Measurements from ENCODE around the gene RNF103. TPM values are rescaled to one million over a fixed set of nuclear protein-coding genes. Genes with fewer than 3 reads are reported as not detected.

Gene RNF103
- total and polyA plus RNA-seq, 2 donors (not counting 3 experiments of a cell fraction or from before 2014, with no cell fraction given), result 15.6 to 24.2 TPM

DNA sequence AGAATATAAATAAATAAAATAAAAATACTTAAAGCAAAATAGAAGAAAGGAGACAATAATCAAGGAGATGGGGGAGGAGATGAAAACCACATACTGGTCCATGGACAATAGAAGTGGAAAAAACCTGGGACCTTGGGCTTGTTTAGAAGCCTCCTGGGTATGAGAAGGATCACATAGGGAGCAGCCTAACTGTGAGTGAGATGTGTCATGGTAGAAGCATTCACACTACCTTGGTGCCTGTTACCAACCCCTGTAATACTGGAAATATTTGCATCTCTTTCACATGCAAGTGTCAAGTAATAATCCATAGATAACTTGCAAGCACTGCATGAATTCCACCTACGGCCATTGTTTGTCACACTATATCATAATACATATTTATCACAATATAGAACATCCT is 23.2 kb upstream of the RNF103 start:
- Histone ChIP-seq H3K9me1 (replicated peaks; ENCODE audit: control insufficient read depth, extremely low read depth, insufficient read depth, low read length) (no peaks in the 10 kb centered on the region), H3K79me2 (ENCODE audit: control insufficient read depth, insufficient read depth, low read length) (no peaks in the 10 kb centered on the region), H3K4me1 (ENCODE audit: control insufficient read depth, extremely low read depth, insufficient read depth, low read length) (no peaks in the 10 kb centered on the region), H2AFZ (ENCODE audit: low read depth, low read length) (no peak overlapping the region), H3K27me3 (ENCODE audit: control insufficient read depth in 2 of 2, insufficient read depth in 2 of 2, low read length in 2 of 2) (no peaks in the 10 kb centered on the region), H3K9ac (replicated peaks; ENCODE audit: extremely low read depth, insufficient read depth, low read length) (no peak overlapping the region), H3K36me3 (ENCODE audit: control insufficient read depth in 2 of 2, extremely low read depth in 1 of 2, insufficient read depth in 2 of 2, low read length in 2 of 2) (no peaks in the 10 kb centered on the region), H3K4me3 (replicated peaks in 1 of 3; ENCODE audit: insufficient read depth in 1 of 3, low read depth in 1 of 3, low read length in 3 of 3) (no peak overlapping the region), H3K27ac (ENCODE audit: insufficient read depth, low read depth, low read length) (no peak overlapping the region), H4K20me1 (replicated peaks; ENCODE audit: control insufficient read depth, extremely low read depth, insufficient read depth, low read length) (no peaks in the 10 kb centered on the region), H3K4me2 (ENCODE audit: insufficient read depth, low read length) (no peak overlapping the region), H3K9me3 (replicated peaks; ENCODE audit: control insufficient read depth, insufficient read depth, low read length) (no peaks in the 10 kb centered on the region)
- dilution Hi-C loops (cut with MboI; ENCODE audit: extremely low pct_ligation_motif_present, low sequenced_read_pairs), result no loop called here
- intact Hi-C loops (cut with micrococcal nuclease), result no loop called here
- DNase-seq (ENCODE audit: low read depth, low spot score) (no peak), FAIRE-seq (no peak)
- TF ChIP-seq, protein P1, sequence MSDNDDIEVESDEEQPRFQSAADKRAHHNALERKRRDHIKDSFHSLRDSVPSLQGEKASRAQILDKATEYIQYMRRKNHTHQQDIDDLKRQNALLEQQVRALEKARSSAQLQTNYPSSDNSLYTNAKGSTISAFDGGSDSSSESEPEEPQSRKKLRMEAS (IDR thresholded peaks at IDR 0.05; ENCODE audit: insufficient read depth, insufficient read length), result no peak
- TF ChIP-seq FOS (IDR thresholded peaks at IDR 0.05; ENCODE audit: borderline replicate concordance, insufficient read depth, low read length) (no peak), GATA2 (IDR thresholded peaks at IDR 0.05; ENCODE audit: insufficient read depth, insufficient read length, low read depth, low read length) (no peak), EZH2 (IDR thresholded peaks at IDR 0.05; ENCODE audit: borderline replicate concordance, low read depth, low read length, severe bottlenecking) (no peak), JUN (IDR thresholded peaks at IDR 0.05; ENCODE audit: borderline replicate concordance, insufficient read depth, insufficient read length, low read depth) (no peak), POLR2AphosphoS5 (IDR thresholded peaks at IDR 0.05; ENCODE audit: insufficient read depth, low read depth, low read length) (no peak), MYC (IDR thresholded peaks at IDR 0.05; ENCODE audit: low read depth, low read length) (no peak), POLR2A (IDR thresholded peaks at IDR 0.05; ENCODE audit: low read depth, low read length) (no peak)
- TF ChIP-seq, protein P2, sequence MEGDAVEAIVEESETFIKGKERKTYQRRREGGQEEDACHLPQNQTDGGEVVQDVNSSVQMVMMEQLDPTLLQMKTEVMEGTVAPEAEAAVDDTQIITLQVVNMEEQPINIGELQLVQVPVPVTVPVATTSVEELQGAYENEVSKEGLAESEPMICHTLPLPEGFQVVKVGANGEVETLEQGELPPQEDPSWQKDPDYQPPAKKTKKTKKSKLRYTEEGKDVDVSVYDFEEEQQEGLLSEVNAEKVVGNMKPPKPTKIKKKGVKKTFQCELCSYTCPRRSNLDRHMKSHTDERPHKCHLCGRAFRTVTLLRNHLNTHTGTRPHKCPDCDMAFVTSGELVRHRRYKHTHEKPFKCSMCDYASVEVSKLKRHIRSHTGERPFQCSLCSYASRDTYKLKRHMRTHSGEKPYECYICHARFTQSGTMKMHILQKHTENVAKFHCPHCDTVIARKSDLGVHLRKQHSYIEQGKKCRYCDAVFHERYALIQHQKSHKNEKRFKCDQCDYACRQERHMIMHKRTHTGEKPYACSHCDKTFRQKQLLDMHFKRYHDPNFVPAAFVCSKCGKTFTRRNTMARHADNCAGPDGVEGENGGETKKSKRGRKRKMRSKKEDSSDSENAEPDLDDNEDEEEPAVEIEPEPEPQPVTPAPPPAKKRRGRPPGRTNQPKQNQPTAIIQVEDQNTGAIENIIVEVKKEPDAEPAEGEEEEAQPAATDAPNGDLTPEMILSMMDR (IDR thresholded peaks at IDR 0.05; ENCODE audit: extremely low read depth in 1 of 2, insufficient read depth in 1 of 2, low read depth in 1 of 2, low read length in 2 of 2), result no peak
- BruUV-seq (replicated peaks), result no TSS peak
- POLR2A ChIA-PET, result no interaction called here
- CTCF ChIA-PET, result no interaction called here

Measured in endothelial cell of umbilical vein (primary cell).